Esophagus muscularis mucosa (tissue), 4 donors: Measurements from ENCODE around the gene LTBP2. TPM values are rescaled to one million over a fixed set of nuclear protein-coding genes. Genes with fewer than 3 reads are reported as not detected.
A peak's percentile ranks its signal among the peaks of the same experiment; 100 is the strongest.

Experiments
- DNase-seq: peaks from one replicate; pipeline ENCODE4 v3.0.0-alpha.2; 2017; ENCODE audit errors: extremely low spot score
- H3K27ac ChIP-seq, 4 donors: fragments of 200-600 bp; sonication (generic); replicated peaks in 1 of 4; 1 replicate in 3 of 4; 2 replicates in 1 of 4; pipeline ENCODE4 v1.5.1; 2016 to 2019; ENCODE audit warnings: mild to moderate bottlenecking in 1 of 4
- H3K27me3 ChIP-seq, 4 donors: fragments of 200-600 bp; sonication (generic); one replicate each; pipeline versions ENCODE4 v1.5.1 to v1.6.0; 2016 to 2019
- H3K36me3 ChIP-seq, 4 donors: fragments of 200-600 bp; sonication (generic); one replicate each; pipeline ENCODE4 v1.5.1; 2016 to 2019
- H3K4me1 ChIP-seq, 4 donors: fragments of 200-600 bp; sonication (generic); one replicate each; pipeline ENCODE4 v1.5.1; 2016 to 2019
- H3K4me3 ChIP-seq, 4 donors: fragments of 200-600 bp; sonication (generic); 1 replicate in 2 of 4; 2 replicates in 2 of 4; pipeline ENCODE4 v1.5.1; 2016 to 2019; ENCODE audit warnings: mild to moderate bottlenecking in 4 of 4, moderate library complexity in 1 of 4
- H3K9me3 ChIP-seq, 4 donors: fragments of 200-600 bp; sonication (generic); 1 replicate in 3 of 4; 2 replicates in 1 of 4; pipeline ENCODE4 v1.5.1; 2016 to 2019
- EP300 ChIP-seq: sonication (generic); formaldehyde crosslinking; IDR thresholded peaks from one replicate; pipeline ENCODE4 v1.6.1; 2017; ENCODE audit warnings: antibody characterized with exemption
- POLR2A ChIP-seq: fragments of 450-650 bp; IDR thresholded peaks from one replicate; pipeline ENCODE4 v1.6.1; 2017; ENCODE audit warnings: antibody characterized with exemption, moderate library complexity, mild to moderate bottlenecking, low read depth
- POLR2AphosphoS5 ChIP-seq, 2 donors: sonication (generic); formaldehyde crosslinking; IDR thresholded peaks; one replicate each; pipeline ENCODE4 v1.6.1; 2017; ENCODE audit warnings: antibody characterized with exemption in 2 of 2
- WGBS: methylation state at CpG from one replicate; pipeline ENCODE4 v1.1.5; 2018; 5-methylcytosine and 5-hydroxymethylcytosine counted together
- intact Hi-C: fragments of 100-400 bp; cut with DNase I; formaldehyde crosslinking; loops from one replicate; pipeline ENCODE4 v1.15.1; 2023
- total RNA-seq, 4 donors: library from RNA; depleted of rRNA; stranded (reverse); fragments of >200 nt; gene quantifications; one replicate each; pipeline versions ENCODE4 v1.1.0 to v1.2.1, GENCODE V29; 2016
- TF ChIP-seq, protein P1 (sequence below), 3 experiments: fragments of 200-600 bp in 2 of 3; fragments of 450-650 bp in 1 of 3; sonication (generic) in 2 of 3; IDR thresholded peaks; one replicate each; pipeline ENCODE4 v1.5.1; 2017 to 2019; ENCODE audit warnings: antibody characterized with exemption in 3 of 3, mild to moderate bottlenecking in 2 of 3, moderate library complexity in 1 of 3

Gene LTBP2
- total RNA-seq, 4 donors from 2014 or later: 62.0 to 151 (median 109) TPM

DNA sequence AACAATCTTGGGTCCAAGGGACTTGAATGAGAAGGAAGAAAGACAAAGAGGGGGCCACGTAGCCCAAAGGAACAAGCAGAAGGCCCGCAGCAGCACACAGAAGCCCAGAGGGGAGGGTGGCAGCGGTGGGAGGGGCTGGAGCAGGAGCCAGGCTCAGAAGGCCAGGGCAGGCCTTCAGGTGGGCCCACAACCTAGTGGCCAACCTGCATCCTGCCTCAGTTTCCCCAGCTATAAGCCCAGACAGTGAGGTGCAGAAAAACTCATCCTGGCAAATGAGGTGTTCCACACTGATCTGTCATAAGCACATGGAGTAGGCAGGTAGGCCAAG is 34.1 kb downstream of the LTBP2 start:
- peak overlapping the region in 1 of 4 donors; percentile 10 for H3K27ac ChIP-seq
- TF ChIP-seq, protein P1, sequence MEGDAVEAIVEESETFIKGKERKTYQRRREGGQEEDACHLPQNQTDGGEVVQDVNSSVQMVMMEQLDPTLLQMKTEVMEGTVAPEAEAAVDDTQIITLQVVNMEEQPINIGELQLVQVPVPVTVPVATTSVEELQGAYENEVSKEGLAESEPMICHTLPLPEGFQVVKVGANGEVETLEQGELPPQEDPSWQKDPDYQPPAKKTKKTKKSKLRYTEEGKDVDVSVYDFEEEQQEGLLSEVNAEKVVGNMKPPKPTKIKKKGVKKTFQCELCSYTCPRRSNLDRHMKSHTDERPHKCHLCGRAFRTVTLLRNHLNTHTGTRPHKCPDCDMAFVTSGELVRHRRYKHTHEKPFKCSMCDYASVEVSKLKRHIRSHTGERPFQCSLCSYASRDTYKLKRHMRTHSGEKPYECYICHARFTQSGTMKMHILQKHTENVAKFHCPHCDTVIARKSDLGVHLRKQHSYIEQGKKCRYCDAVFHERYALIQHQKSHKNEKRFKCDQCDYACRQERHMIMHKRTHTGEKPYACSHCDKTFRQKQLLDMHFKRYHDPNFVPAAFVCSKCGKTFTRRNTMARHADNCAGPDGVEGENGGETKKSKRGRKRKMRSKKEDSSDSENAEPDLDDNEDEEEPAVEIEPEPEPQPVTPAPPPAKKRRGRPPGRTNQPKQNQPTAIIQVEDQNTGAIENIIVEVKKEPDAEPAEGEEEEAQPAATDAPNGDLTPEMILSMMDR (IDR thresholded peaks at IDR 0.05): no peak
- no peak for TF ChIP-seq EP300
- TF ChIP-seq POLR2A: no peak
- no peak for TF ChIP-seq POLR2AphosphoS5 (IDR thresholded peaks at IDR 0.05)
- no peak for DNase-seq
- H3K4me1 ChIP-seq: peaks cover 24 to 76% (median 69%) of the 10 kb centered on the region in 4 donors
- 100% methylated on average over 3 of the region's 3 CpGs for WGBS
- no peak overlapping the region for H3K4me3 ChIP-seq
- intact Hi-C loops: no loop called here
- H3K36me3 ChIP-seq: no peaks in the 10 kb centered on the region
- H3K9me3 ChIP-seq: no peaks in the 10 kb centered on the region
- H3K27me3 ChIP-seq: no peaks in the 10 kb centered on the region

- 77% methylated on average over 11 of the region's 11 CpGs for WGBS
- H3K27ac ChIP-seq: peak overlapping the region in 3 of 4 donors; percentile 35 to 62 (median 52)
- no peak for DNase-seq
- TF ChIP-seq POLR2AphosphoS5 (IDR thresholded peaks at IDR 0.05): peak; percentile 24 to 35
- no peak for TF ChIP-seq EP300
- intact Hi-C loops: no loop called here
- no peak overlapping the region for H3K4me3 ChIP-seq
- H3K9me3 ChIP-seq: no peaks in the 10 kb centered on the region
- H3K27me3 ChIP-seq: no peaks in the 10 kb centered on the region
- peaks cover 20 to 76% (median 69%) of the 10 kb centered on the region in 4 donors for H3K4me1 ChIP-seq
- no peaks in the 10 kb centered on the region for H3K36me3 ChIP-seq
Measured at GRCh38 chr14:74577247-74577947, 34.6 kb downstream of the LTBP2 start.

- DNase-seq: no peak
- H3K27me3 ChIP-seq: no peaks in the 10 kb centered on the region
- WGBS: 86% methylated on average over 2 of the region's 3 CpGs
- peak overlapping the region in 2 of 4 donors; percentile 35 to 39 for H3K27ac ChIP-seq
- H3K36me3 ChIP-seq: no peaks in the 10 kb centered on the region
- no peak overlapping the region for H3K4me3 ChIP-seq
- peaks cover 25 to 87% (median 80%) of the 10 kb centered on the region in 4 donors for H3K4me1 ChIP-seq
- TF ChIP-seq POLR2AphosphoS5 (IDR thresholded peaks at IDR 0.05) (no peak), EP300 (no peak), POLR2A (no peak)
- TF ChIP-seq, protein P1 (IDR thresholded peaks at IDR 0.05): no peak
- intact Hi-C loops: no loop called here
- H3K9me3 ChIP-seq: no peaks in the 10 kb centered on the region
Measured at GRCh38 chr14:74575936-74576335, 36.1 kb downstream of the LTBP2 start.

DNA sequence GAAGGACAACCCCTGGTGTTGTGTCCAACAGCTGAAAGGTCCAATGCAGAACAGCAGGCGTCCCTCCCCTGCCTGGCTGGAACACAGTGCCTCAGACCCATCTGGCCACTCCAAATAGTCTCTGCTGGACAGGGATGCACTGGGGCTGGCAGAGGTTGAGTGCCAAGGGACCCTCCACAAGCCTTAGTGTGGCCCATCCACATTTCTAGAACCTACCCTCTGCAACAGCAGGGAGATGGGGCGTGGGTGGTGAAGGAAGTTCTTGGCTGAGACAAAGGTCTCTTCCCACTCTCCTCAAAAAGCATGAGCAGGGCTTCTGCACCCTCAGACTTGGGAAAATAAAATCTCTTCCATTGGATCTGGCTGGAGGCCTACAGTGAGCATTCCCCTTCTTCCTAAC is 36.5 kb downstream of the LTBP2 start:
- peak overlapping the region in 1 of 4 donors; percentile 35 for H3K27ac ChIP-seq
- intact Hi-C loops: no loop called here
- no peak overlapping the region for H3K4me3 ChIP-seq
- H3K36me3 ChIP-seq: no peaks in the 10 kb centered on the region
- H3K9me3 ChIP-seq: no peaks in the 10 kb centered on the region
- H3K27me3 ChIP-seq: no peaks in the 10 kb centered on the region
- TF ChIP-seq POLR2AphosphoS5 (IDR thresholded peaks at IDR 0.05) (no peak), EP300 (no peak), POLR2A (no peak)
- TF ChIP-seq, protein P1 (IDR thresholded peaks at IDR 0.05): no peak
- DNase-seq: no peak
- peaks cover 28 to 88% (median 82%) of the 10 kb centered on the region in 4 donors for H3K4me1 ChIP-seq
- WGBS: 100% methylated on average over 1 of the region's 2 CpGs

GRCh38 chr14:74574706-74575105 is 37.3 kb downstream of the LTBP2 start:
- no peaks in the 10 kb centered on the region for H3K9me3 ChIP-seq
- 84% methylated on average over 6 of the region's 6 CpGs for WGBS
- no peak for DNase-seq
- peaks cover 36 to 88% (median 84%) of the 10 kb centered on the region in 4 donors for H3K4me1 ChIP-seq
- H3K36me3 ChIP-seq: no peaks in the 10 kb centered on the region
- no peaks in the 10 kb centered on the region for H3K27me3 ChIP-seq
- H3K27ac ChIP-seq: no peak overlapping the region
- no peak overlapping the region for H3K4me3 ChIP-seq
- intact Hi-C loops: no loop called here
- TF ChIP-seq EP300: no peak
- TF ChIP-seq POLR2AphosphoS5 (IDR thresholded peaks at IDR 0.05): no peak
- TF ChIP-seq, protein P1 (IDR thresholded peaks at IDR 0.05): no peak
- no peak for TF ChIP-seq POLR2A
